Stimulated activated CD8-positive, alpha-beta memory T cell treated with anti-CD3 and anti-CD28 coated beads, Interleukin-15, amount 100 ng/mL, for 1 hour (primary cell): ENCODE measurements around the gene RBM47.
"Not testable (repeated sequence)": the region's sequence is repeated elsewhere in the genome, so short reads cannot be mapped to it uniquely, and the experiment has no call there.

Source experiments
- DNase-seq: peaks from one replicate; pipeline ENCODE4 v3.0.0-alpha.2; 2020; ENCODE audit warnings: low read depth

Gene RBM47

DNA sequence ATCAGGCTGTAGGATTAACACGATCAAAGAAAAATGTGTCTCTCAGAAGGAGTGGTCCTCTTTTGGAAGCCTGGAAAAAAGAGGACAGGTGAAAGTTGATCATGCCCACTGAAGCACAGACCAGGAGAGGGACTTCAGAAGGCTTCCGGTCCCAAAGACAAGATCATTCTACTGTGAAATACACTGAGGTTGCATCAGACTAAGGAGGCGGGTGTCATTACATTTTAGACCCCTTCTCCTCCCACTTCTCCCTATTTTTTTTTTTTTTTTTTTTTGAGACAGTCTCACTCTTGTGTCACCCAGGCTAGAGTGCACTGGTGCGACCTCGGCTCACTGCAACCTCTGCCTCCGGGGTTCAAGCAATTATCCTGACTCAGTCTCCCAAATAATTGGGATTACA lies 67.5 kb downstream of the RBM47 start:
- DNase-seq: no peak

DNA sequence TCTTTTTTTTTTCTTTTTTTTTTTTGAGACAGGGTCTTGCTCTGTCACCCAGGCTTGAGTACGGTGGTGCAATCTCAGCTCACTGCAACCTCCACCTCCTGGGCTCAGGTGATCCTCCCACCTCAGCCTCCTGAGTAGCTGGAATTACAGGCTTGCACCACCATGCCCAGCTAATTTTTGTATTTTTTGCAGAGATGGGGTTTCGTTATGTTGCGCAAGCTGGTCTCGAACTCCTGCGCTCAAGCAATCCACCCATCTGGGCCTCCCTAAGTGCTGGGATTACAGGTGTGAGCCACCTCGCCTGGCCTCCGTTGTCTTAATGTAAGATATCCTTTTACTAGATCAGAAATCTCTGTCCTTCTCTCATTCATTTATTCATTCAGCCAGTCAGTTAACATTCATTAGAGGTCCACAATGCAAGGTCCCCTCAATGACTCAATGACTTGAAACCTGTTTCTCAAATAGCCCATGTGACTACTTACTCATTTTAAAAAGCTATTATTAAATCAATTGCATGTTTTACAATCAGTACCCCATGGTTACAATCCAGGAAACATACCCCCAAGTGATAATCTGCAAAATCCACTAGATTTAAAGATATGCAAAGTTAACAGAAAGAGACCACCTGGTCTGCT lies 68.0 kb downstream of the RBM47 start:
- DNase-seq: not testable (repeated sequence)

DNA sequence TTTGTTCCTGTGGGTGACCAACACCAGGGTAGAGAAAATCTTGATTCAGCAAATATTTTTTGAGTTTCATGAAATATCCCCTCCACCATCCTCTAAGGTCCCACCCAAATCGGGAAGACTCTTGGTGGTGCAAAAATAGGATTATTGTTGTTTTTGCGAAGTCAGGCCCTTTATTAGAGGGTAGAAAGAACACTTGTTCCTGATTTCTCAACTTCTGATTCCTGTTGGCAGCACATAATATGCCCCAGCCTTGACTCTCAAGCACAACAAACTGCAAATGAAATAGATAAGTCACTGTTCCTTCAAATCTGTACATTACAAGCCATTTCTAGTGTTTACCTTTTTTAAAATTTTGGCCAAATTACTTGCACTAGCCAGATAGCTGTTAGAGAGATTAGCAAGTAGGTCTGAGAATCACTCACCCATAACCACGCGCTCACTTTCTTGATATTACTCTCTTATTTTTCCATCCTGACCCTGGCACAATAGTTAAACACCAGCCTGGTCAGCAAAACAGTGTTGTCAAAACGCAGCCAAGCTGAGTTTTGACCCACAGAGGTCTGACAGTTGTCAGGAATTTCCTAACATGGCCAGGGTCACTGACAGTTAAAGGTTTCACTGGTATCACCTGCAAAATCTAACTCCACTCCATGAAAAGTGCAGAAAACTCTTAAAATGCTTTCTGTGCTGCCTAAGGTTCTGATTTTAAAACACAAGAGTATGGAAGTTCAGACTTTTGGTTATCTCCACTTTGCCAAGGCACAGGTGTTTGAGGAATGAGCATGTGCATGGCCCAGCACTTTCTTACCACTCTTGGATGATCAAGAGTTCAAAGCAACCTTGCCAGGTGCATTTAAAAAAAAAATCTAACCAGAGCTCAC lies 69.8 kb downstream of the RBM47 start:
- no peak for DNase-seq

DNA sequence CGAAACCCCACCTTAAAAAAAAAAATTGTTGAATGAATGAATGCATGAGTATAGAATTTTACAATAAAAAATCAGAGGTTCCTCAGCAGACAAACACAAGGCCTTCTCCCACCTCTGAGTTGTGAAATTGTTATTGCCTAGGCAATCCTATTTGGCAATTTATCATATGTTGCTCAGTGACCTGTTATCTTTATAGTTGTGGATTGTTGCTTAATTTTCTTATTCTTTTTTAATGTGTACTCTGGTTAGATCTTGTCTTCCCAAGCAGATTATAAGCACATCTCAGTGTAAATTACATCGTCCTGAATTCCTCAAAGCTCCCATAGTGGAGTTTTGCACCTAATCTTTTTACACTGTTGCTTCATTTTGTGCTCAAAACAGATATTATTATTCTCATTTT lies 71.9 kb downstream of the RBM47 start:
- DNase-seq: no peak

DNA sequence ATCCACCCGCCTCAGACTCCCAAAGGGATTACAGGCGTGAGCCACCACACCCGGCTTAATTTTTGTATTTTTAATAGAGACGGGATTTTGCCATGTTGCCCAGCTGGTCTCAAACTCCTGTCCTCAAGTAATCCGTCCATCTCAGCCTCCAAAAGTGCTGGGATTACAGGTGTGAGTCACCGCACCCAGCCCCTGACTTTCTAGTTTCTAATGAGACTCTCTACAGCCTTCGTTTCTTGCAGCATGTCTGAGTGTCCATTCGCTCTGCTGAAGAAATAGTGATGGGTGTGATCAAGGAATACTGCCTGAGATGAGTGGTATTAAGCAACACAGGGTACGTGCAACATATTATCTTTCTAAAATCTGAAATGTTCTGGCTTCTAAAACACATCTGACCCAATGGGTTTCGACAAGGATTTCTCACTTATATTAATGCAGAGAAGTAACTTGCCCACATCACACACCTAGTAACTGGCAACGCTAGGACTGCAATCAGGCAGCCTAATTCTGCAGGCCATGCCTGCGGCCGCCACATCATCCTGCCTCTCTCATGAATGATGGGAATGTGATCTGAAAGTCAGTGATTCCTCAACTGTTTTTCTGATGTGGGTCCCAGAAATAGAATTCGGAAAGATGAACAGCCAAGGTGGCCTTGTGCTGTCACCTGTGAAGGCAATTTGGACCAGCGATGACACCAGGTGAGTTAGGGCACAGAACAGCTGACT lies 74.3 kb downstream of the RBM47 start:
- DNase-seq: no peak

DNA sequence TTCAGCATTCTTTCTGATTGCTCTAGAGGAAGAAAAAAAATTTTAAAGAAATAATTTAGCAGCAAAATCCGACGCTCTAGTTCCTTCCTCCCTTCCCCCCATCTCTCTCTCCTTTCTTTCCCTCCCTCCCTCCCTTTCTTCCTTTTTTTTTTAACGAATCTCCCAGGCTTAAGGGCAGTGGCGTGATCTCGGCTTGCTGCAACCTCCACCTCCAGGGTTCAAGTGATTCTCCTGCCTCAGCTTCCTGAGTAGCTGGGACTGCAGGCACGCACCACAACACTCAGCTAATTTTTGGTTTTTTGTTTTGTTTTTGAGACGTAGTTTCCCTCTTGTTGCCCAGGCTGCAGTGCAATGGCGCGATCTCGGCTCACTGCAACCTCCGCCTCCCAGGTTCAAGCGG lies 75.0 kb downstream of the RBM47 start:
- not testable (repeated sequence) for DNase-seq

DNA sequence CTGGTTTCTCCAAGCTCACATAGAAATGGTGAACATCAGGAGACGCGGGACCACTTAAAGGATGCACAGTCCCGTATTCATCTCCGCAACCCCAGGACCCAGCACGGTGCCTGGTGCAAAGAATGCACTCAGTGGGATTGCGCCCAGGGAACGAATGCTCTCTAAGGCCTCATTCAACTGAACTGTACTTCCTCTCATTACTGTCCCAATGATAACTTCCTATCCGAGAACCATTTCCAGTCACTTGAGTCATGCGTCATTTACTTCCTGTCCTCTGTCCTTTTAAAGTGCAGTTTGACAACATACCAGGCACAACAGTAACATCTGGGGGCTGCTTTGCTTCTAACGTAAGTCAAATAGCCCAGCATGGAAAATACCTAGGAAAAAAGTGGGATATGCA lies 75.7 kb downstream of the RBM47 start:
- no peak for DNase-seq

DNA sequence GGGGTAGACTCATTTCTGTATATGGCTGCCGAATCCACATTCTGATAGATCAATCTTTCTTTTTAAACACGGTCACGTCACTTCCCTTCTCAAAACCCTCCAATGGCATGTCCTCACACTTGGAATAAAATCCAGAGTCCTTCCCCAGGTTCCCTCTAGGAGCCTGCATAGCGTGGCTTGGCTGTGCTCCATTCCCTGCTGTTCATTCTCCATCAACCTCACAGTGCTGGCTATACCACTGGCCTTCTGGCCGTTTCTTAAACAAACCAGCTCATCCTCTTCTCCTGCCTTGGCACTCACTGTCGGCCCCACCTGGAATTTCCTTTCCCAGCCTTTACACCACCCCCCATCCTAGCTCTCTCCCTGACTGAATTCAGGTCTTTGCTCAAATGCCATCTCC lies 77.1 kb downstream of the RBM47 start:
- no peak for DNase-seq

DNA sequence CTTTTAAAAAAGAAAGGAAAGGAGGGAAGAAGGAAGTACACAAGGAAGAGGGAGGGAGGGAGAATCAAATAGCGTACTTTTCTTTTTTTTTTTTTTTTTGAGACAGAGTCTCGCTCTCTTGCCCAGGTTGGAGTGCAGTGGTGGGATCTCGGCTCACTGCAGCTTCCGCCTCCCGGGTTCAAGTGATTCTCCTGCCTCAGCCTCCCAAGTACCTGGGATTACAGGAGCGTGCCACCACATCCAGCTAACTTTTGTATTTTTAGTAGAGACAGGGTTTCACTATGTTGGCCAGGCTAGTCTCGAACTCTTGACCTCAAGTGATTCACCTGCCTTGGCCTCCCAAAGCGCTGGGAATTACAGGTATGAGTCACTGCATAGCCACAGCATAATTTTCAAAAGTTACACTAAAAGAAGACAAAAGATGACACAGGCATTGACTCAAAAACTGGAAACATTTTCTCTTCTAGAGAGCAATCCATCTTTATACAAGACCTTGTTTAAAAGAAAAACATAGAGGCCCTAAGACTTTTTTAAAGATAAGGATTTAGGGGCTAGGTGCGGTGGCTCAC lies 78.0 kb downstream of the RBM47 start:
- DNase-seq: not testable (repeated sequence)

DNA sequence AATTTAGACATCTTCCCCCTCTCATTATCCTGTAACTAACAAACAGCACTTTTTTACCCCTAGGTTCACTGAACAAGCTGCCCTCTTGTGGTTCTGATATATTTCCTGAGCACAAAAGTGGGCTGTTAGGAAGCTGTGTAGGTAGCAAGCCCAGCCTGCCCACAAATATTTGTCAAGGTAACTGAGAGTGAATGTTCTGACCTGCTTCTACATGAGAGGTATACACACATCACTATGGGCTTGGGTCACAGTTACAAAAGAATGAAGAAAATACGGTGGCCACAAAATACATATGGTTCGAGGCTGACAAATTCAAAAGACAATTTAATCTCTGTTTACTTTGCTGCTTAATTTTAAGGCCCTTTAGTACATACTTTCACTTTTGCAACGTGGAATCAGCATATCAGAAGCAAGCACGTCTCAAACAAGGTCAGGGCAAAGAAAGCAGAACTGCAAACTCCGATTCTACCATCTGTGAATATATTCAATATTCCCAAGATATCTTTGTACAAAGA lies 78.7 kb downstream of the RBM47 start:
- DNase-seq: no peak

DNA sequence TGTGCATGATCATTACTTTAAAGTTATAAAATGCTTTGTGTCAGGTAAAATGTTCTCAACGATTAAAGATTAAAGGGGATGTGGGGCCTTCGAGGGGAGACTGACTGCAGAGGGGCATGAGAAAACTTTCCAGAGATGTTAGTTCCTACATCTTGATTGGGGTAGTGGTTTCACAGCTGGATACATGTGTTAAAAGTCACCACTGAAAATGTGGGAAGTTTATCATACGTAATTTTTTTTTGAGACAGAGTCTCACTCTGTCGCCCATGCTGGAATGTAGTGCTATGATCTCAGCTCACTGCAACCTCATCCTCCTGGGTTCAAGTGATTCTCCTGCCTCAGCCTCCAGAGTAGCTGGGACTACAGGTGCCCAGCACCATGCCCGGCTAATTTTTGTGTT lies 79.5 kb downstream of the RBM47 start:
- DNase-seq: no peak

DNA sequence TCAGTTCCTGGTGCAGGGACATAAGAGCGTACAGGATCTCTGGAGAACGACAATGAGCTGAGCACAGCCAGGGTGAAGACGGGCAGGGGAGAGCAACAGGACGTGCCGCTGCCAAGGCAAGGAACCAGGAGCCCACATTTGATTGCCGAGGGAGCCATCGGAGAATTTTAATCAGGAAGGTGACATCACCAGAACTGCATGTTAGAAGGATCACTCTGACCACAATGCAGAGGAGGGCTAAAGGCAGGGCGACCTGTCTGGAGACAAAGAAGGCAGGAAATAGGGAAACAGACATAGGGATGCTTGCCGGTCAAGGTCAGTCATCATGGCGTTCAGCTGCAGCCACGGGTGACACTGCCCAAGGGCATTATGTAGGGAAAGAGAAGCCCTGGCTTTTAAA lies 81.4 kb downstream of the RBM47 start:
- no peak for DNase-seq

DNA sequence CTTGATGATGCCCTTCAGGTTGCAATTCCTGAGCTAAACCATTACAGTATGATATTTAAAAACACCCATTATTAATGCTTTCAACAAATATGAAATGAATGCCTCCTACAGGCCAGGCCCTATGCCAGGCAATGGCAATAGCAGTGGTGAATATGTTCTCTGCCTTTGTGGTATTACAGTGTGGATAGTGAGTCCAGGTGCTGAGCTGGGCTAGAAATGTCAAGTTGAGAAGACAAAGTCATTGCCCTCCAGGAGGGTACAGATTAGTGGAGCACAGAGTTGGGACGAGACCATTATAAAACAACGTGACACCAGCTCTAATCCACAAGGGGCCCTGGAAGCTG lies 81.9 kb downstream of the RBM47 start:
- DNase-seq: no peak

DNA sequence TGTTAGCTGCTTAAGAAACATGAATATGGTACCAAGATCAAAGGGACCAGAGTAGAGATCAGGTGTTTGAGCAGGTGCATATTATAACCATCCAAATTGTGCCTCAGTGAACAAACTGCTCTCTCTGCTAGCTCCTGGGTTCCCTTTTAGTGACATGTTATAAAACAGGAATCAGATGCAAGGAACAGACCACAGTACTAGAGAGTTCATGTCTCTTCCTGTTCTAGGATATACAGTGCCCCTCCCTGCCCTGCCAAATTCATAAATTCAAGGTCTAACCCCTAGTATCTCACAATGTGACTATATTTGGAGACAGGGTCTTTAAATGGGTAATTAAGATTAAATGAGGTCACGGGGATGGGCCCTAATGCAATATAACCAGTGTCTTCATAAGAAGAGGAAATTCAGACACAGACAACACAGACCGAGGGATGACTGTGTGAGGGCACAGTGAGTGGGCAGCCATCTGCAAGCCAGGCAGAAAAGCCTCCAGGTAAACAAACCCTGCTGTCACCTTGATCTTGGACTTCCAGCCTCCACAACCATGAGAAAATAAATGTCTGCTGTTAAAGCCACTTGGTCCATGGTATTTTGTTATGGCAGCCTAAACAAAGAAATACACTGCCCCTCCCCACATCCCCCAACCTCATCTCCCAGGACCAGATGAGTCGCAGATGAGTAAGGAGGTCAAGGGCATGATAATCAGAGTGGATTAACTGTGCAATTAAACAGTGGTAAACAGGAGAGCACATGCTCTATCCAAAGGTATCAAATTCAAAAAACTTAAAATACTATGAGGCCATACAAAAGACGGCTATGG lies 82.5 kb downstream of the RBM47 start:
- no peak for DNase-seq

DNA sequence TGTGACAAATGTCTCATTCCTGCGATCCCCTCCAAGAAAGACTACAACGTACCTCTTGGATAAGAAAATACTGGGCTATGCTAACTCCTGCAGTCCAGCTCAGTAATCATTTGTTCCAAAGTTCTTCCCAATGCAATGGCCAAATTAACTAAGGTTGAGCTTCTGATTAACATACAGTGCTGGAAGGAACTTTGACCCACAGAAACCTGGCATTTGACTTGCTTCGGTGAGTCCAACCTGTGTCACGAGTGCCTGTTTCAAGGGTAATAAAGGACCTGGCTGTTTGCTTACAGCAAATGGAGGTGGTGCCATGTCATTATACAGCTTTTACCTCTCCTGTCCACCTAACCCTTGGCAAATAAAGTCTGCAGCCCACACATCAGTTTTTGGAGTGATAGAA lies 83.2 kb downstream of the RBM47 start:
- DNase-seq: no peak

DNA sequence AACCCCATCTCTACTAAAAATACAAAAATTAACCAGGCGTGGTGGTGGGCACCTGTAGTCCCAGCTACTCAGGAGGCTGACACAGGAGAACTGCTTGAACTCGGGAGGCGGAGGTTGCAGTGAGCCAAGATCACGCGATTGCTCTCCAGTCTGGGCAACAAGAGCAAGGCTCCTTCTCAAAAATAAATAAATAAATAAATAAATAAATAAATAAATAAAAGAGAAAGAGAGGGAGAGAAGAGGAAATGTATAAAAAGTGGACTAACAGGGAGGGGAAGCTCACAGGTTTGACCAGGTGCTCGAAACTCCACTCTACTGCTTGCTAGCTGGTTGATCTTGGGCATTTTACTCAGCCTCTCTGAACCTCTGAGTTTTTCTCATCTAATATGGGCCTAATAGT lies 84.2 kb downstream of the RBM47 start:
- DNase-seq: not testable (repeated sequence)

DNA sequence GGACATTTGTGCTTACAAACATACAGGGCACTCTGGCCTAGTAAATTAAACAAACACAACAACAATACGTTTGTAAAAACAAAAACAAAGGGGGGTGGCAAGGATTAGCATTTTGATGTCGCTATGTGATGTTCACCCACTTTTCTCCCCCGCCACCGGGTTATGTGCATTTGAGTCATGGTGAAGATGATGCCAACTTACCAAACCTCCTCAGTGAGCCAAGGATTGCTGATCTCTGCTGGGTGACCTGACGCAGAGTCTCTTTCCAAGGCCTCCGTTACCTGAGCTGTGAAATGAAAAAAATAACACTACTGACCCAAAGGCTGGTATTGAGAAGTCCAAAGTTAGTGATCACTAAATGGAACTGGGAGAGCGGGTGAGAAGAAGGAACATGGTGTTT lies 85.4 kb downstream of the RBM47 start:
- no peak for DNase-seq

DNA sequence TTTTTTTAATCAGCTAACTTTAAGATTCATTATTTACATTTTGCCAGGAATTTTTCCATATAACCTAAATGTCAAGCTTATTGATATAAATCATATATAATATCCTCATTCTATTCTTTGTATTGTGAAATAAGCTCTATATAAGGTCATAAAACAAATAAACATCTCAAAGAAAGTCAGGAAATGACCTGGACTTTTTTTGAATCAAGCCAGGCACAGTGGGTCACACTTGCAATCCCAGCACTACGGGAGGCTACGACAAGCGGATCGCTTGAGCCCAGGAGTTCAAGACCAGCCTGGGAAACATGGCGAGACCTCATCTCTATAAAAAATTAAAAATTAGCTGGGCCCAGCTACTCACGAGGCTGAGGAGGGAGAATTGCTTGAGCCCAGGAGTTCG lies 88.9 kb downstream of the RBM47 start:
- DNase-seq: no peak

DNA sequence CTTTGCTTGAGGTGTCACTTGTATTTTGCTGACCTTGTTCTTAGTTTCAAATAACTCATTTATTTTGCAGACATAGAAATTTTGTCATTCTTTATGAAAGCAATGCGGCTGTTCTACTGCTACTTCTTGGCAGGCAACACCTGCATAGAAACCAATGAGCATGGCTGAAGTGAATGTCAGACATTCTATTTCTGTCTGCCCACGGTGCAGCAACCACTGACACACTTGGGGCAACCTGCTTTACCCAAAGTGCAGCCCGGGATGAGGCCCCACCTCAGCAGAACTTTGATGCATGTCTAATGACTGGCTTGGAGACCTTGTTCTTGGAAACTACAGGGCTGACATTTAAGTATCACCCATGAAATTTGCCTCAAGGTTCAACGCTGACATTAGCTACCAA lies 93.6 kb downstream of the RBM47 start:
- no peak for DNase-seq

DNA sequence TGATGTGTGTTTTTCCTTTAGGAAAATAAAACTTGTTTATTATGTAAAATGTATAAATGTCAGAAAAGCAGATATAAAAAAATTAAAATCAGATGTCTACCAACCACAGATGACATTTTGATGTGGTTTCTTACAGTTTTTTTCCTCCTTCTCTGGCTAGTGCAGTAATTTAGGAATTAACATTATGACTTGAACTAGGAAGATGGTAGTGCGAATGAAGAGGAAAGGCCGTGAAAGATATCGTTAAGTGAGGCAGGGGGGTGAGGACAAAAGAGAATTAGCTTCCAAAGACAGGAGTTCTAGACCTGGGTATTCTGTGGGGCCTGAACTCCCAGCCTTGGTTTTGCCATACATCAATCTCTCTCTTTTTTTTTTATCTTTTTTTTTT lies 98.0 kb downstream of the RBM47 start:
- DNase-seq: no peak

DNA sequence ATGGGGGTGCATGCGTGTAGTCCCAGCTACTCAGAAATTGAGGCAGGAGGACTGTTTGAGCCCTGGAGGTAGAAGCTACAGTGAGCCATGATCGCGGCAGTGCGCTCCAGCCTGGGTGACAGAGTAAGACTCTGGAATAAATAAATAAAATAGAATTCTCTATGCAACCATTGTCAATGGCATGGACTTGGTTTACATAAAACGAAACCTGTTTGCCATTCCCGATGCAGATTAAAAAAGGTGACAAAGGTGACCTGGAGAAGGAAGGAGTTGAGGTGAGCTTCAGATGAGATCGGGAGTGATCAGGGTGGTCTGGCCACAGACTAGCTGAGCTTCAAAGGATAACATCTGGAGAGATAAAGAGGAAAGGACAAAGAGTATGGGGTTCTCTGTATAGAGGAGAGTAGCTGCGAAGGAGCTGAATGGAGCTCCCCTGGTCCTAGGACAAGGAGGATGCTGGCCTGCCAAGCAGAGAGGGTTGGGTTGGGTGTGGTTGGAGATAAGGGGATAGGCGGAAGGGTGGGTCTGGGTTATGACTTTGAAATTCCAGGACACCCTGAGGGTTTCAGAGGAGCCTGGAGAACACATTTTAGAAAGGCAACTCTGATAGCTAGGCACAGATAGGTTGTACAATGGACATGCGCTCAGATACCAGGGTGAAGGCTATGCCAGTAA lies 98.6 kb downstream of the RBM47 start:
- no peak for DNase-seq
